Renal cortical epithelial cell (primary cell): ENCODE results near the gene BCL2. TPM values are rescaled to one million over a fixed set of nuclear protein-coding genes. Genes with fewer than 3 reads are reported as not detected.
"Not testable (repeated sequence)": the region's sequence is repeated elsewhere in the genome, so short reads cannot be mapped to it uniquely, and the experiment has no call there.

Experiments
- DNase-seq: peaks from one replicate; pipeline ENCODE4 v3.0.0-alpha.2; 2011; ENCODE audit warnings: low read depth
- total RNA-seq: library from RNA; depleted of rRNA; stranded (reverse); fragments of >200 nt; gene quantifications from 2 replicates; pipeline ENCODE4 v1.2.3, GENCODE V29; 2014

The BCL2 gene
- total RNA-seq, 1 donor from 2014 or later, result 30.2 TPM

DNA sequence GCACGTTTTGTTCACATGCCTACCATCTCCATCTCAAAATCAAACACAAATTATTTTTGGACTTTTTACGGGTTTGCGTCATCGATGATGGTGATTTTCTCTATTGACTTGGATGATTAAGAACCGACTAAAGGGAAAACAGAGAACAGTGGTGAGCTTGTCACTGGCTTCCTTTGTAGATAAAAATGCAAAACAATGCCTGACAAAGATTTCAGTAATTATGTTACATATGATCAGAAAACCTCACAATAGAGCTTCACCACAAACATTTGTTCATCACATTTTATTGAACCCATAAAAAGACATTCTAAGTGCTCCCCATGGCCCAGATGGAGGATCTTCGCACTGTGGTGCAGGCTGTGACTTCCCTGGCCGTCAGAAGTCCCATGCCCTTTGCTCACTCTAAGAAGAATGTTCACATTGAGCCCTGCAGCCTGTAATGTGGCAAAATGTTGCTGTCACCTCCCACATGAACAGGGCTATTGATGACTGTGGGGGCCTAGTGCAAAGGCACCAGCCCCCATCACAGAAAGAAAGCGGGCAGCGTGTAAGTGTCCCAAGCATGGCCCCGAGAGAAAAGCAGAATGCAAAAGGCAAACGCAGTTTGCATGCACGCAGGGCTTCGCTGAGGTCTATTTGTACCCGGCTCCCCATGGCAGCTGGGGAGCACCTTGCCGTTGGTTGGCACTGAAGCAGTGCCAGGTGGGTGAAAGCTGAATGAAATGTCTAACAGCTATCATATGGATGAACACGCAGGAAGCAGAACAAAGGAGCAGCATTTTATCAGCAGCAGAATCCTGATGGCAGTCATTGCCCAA, 60.6 kb downstream of the BCL2 start:
- DNase-seq, result no peak

DNA sequence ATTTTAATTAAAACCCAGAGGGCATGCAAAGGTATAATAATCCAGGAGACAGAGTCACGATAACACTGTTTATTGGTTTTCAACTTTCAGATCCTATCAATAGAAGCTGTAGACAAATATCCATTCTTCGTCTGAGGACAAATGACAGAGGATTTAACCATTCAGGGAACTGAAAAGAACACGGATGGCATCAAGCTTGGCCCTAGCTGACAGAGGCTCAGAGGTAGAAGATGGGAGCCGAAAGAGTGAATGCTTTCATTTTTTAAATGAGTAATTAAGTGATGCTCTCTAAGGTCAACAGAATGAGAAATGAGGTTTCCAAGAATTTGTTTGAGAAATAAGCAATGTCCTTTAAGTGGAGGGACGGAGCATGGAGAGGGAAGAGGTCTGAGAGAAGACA, 62.1 kb downstream of the BCL2 start:
- DNase-seq, result no peak

DNA sequence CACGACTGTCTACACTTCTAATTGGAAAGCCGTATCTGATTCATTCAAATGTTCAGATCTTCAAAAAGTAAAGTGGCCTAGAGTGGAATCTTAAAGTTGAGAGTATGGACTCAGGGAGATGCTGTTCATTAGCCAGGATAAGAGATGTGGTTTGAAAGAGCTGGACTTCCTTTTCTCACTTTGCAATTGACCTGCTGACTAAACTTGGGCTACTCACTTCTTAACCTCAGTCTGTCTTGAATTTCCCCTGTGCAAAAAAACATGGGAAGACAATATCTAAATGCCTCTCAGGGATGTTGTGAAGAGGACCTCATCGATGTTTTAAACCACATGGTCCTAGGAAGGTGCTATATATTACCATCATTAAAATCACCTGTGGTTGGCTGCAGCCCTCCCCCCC, 64.1 kb downstream of the BCL2 start:
- no peak for DNase-seq

DNA sequence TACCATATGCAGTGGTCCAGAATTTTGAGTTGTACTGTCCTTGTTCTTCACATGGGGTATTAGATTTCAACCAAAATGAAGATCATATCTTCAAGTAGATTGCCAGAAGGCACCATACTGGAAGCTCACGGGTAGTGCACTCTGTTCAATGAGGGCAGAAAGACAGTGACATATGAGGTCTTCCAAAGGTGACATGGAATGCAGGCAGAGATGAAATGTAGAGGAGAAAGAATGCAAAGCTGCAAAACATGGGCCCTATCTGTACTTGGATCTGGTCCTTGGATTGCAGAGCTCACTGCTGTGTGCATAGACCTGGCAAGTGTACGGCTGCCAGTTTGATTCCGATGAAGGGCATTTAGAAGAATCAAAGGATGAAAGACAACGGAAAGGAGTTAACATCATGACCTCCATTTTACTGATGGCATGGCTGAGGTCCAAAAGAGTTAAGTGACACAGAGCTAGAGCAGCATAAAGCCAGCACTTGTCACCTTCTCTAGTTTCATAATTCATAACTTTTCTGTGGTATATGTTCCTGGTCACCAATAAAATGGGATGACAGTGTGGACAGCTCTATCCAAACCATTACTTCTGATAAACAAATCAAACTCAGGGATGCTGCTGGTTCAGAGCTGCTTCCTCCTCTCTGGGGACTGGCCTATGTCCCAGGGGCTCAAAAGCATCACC, 64.7 kb downstream of the BCL2 start:
- no peak for DNase-seq

DNA sequence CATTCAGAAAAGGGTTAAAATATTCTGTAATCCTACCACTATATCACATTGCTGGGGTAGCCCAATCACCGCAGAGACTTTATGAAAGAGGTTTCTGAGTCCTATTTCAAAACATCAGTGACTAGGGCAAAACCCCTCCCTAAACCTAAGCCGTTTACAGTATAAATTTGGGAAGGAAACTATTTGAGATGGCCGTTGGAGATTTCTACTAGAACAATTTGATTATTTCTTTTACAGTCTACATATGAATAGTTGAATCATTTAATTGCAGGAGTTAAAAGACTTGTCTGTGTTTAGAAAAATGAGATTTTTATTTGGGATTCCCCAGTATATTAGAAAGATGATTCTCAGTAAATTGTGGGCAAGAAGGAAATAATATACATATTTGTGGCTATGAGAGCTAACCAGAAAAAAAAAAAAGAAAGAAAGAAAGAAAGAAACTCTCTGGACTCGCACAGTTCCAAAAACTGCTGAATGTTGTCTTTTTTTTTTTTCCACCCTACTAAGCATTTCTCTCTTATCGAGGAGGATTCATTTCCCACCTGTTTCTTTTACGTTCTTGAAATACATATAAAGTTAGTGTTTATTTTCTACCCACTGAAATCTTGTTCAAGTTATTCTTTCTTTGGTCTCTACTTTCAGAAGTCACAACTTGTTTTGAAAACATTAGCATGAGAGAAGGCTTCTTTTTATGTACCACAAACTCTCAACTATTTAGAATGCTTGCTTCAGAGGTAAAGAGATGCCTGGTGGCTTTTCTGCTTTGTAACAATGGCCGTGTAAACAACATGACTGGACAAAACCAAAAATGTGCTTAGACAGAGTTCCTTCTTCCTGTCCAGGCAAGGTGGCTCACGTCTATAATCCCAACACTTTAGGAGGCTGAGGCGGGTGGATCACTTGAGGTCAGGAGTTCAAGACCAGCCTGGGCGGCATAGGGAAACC, 65.9 kb downstream of the BCL2 start:
- DNase-seq, result peak; percentile 50

DNA sequence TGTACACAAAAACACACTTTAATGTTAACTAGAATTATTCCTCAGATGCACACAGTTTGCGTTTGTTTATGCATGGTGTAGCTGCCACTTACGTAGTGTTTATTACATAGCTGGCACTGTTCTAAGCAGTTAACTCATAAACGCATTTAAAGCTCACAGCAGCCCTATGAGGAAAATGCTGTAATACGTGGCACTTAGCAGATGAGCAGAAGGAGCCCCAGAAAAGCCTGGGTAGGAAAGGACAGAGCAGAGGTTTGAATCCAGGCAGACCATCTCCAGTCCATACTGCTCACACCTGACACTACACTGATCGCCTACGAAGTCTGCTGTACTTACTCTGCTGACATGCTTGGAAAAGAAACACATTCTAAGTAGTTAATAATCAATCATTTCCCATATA, 66.6 kb downstream of the BCL2 start:
- peak; percentile 49 for DNase-seq

DNA sequence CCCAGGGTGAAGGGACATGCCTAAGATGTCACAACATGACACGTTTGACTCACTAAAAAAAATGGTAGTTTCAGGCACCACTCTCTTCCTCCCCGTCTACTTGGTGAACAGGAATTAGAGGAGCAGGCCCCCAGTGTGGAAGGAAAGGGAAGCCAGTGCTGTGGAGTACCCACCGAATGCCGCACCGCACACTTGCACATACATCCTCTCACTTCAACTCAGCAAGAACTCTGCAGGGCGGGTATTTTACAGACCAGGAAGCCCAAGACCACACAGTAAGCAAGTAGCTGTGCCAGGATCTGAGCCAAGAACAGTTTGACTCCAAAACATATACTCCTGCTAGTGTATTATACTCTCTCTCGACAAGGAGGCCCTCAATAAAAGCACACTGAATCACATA, 69.8 kb downstream of the BCL2 start:
- DNase-seq, result no peak

DNA sequence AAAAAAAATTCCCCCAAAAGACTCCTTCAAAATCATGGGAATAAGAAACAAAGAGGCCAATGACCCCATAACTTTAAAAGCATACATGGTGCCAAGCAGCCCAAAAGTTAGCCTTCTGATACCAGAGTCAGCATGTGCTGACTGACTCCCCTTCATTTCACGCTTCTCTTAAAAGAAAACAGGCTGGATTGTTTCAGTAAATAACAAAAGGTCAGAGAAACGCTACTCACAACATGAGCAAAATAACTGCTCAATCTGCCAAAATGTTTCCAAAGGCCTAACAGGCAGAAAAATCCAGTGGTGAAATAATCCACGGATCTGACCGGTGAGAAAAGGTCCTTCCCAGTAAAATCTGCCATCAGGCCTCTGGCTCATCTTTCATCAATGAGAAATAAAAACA, 71.6 kb downstream of the BCL2 start:
- no peak for DNase-seq

DNA sequence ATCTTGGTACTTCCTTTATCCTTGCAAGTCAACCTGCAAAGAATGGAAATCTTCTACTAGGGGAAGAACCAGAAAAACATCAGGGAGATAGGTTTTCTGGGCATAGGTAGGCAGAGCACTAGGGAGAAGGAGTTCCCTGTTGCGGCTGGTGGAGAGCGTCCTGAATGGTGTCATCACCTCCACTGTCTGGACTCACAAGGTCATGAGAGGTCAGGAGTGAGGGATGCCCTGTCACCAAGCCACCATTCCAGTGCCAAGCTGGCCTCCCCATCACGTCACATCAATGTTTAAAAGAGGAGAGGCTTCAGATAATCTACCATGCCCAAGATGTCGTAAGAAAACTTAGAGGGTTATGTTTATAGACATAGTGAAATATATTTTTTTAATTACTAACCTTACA, 72.1 kb downstream of the BCL2 start:
- no peak for DNase-seq

DNA sequence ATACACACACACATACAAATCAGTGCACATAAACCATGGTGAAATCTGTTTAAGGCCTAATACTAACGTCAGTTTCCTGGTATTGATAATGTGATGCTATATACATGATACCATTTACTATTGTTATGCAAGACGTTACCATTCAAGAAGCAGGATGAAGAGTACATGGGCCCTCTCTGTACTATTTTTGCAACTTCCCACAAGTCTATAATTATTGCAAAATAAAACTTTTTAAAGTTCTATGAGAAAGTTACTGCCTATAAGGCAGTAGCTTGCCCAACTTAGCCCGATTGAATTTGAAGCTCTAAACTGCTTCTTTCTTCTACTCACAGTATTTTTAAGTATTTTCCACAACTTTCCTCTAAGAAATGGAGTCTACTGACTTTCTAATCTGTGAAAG, 74.0 kb downstream of the BCL2 start:
- DNase-seq, result no peak

DNA sequence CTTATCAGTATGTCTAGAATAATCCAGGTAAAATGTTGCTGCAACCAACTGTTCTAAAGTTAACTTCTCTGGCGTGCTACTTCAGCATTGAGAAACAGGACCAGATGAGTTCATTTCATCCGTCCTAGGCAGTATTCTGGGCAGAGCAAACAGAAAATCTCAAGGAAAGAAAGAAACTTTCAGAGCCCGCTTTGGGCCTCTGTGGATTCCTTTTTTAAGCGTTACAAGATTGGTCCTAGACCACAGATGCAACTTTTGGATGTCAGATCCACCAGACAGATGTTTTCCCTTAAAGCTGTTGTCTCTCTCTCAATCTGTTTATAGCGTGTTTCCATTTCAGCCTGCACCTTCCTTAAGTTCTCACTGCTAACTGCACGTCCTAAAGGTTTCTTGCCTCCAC, 75.0 kb downstream of the BCL2 start:
- DNase-seq, result no peak

DNA sequence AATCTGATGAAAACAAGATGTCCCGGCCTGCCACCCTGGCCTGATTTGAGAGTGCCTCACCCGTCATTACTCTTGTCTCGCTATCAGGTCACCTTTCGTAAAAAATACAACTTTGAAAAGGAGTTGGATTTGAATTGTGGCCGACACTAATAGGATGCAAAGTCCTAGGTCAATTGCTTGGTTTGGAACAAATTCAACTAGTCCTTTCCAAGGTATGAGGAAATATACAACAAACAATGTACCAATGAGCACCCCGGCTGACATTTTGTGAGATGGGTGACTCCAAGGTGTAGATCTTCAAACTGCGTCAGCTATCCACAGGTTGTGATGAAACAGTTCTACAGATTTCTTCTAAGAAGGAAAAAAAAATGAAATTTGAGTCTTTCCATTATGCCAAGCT, 77.8 kb downstream of the BCL2 start:
- peak; percentile 61 for DNase-seq

DNA sequence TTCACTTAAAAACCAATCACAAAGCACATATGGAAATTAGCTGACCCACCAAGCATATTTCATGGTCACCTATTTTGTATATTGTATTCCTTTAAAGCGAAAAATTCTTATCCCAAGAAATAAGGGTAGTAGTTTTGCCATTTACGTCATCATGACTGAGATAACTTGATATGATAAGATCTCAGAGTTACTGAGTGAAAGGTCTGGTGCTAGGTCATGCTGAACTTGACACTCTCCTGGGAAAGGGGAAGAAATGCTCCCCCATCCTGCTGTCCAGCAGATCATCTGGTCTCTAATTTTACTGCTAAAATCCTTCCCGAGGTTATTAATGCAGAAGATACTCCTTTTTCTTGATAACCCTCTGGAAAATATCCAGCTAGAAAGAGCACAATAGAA, 78.3 kb downstream of the BCL2 start:
- no peak for DNase-seq

DNA sequence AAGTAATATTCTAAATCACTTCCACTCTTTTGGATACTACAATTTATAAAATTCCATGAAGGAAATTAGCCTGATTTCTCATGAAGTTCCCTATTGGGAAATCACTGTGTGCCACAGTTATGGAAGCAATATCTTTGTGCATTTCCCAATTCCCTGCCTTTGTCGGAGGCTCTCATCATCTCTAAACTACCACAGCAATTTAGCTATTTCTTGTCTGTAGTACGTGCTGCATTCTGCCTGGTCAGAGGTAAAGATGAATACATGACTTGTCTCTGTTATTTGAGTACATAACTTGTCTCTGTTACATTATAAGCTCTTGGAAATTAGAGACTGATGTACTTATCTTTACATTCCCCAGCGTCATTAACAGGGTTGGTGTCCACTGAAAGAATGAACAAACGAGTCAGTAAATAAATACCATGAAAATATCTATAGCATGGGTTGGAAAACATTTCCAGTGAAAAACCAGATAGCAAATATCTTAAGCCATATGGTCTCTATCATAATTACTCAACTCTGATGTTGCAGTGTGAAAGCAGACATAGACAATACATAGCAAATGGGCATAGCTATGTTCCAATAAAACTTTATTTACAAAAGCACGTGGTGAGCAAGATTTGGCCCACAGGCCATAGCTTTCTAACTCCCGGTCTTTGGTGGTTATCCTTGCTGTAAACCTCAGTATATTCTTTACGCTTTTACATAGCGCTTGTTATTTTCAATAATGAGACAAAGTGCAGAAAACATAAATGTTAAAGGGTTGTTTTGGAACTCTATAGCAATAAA, 78.8 kb downstream of the BCL2 start:
- DNase-seq, result no peak

DNA sequence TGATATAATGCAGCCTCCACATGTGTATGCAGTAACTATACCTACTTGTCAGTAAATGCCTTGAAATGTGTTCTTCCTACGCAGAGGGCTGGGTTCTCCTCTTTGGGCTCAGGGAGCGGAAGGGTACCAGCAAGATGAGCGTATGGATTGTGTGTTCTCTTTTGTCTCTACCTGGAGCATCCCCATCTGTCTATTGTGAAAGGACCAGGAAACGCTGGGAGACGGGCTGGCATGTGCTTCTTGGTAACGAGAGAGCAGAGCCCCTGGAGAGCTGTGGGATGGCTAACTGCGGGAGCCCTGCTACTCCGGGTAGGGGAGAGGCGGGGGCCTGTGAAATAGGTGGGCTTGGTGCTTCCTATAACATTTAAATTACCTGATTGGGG, 80.9 kb downstream of the BCL2 start:
- DNase-seq, result no peak

DNA sequence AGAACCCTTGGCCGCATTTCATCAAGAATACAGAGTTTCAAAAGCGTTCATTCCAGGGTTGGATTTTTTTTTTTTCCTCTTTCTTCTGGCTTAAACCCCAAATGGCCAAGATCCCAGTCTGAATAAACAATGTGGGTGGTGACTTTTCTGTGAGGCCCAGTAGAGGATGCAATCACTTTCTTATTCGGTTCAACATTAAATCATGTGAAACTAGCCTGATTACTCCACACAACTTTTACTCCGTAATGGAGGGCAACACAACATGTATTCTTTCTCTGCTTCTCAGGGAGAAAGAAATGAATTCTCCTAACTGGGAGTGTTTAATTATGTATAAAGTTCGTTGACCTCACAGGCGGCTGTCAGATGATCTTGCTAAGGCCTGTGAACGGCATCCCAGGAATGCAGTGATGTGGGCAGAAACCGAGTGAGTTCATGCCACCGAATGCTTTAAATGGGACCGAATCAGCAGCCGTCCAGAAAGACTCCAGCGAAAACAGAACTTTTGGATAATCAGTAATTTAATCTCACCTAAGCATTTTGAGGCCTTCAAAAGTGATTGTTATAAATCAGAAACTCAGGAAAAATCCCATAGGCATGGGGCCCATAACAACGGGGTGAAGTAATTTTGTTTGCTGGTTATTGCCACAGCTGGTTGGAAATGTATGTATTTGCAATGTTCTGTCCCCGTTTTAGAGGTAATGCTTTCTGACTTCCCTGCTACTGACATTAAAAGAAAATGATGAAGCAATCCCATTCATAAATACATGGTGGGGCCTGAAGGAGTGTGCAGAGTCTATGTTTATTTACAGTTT, 81.5 kb downstream of the BCL2 start:
- peak; percentile 99 for DNase-seq

DNA sequence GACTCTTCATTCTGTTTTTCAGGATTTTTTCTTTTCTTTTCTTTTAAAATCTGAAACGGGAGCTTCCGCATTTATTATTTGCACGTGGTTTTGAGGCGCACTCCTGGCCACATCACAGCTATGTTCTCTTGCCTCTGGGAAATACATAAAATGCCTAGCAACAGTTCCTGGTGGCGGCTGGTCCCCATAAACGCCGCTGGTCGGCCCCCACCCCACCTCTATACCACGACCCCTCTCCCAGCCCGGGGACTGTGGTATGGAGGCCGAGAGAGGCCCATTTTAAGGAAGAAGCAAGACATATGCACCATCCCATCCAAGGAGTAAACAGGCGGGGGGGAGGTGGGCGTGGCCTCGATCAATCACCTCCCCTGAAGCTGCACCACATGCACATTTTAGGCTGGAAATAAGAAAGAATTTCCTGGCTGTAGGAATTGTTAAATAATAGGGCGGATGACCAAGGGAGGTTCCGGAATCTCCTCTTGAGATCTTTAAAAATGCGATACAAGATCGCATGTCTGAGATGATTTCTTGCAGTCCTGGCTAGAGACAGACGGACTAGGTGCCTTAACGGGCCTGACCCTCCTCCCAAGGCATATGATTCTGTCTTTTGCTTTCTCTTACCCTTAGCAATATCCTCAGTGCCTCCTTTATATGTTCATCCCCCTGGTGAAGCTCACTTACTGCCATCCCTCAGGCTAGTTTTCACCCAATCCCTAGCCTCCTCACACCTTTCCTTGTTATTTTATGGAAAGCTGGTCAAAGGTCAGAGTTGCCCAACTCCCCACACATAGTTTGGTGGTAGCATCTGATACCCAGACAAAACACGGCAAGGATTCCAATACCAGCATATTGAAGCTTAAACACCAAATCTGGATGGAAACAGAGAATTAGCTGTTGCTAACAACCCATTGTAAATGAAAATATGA, 82.4 kb downstream of the BCL2 start:
- peak; percentile 86 for DNase-seq

DNA sequence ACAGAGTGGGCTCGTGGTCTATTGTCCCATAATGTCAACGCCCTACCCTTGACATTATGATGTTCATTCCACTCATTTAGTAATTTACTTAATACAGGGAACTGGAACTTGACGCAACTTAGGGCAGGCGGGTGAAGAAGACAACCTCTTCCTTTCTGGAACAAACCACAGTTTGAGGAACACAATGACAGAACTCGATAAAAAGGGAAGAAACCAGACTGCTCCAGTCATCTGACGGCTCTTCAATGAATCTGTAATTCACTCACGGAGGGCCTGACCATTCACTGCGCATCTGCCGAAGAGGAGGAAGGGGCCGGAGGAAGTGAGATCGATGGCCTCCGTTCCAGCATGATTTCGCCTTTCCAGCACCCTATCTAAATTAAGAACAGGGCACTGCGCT, 83.2 kb downstream of the BCL2 start:
- no peak for DNase-seq

DNA sequence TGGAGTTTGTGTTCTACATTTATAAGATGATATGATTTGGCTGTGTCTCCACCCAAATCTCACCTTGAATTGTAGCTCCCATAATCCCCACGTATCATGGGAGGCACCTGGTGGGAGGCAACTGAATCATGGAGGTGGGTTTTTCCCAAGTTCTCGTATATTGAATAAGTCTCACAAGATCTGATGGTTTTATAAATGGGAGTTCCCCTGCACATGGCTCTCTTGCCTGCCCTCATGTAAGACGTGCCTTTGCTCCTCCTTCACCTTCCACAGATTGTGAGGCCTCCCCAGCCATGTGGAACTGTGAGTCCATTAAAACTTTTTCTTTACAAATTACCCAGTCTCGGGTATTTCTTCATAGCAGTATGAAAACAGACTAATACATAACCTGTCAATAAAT, 83.6 kb downstream of the BCL2 start:
- not testable (repeated sequence) for DNase-seq

DNA sequence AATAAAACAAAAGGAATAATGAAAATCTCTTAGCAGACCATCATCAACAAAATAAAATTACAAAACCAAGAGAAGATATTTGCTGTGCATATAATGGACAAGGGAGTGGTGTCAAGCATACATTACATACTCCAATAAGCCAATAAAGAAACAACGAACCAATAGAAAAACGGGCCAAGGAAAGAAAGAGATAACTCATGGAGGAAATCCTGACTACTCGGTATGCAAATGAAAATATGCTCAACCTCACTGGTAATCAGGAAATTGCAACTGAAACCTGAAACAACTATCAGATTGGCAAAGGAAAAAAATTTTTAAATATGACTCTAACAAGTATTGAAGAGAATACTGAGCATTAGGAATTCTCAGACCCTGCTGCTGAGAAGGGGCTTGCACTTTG, 84.7 kb downstream of the BCL2 start:
- DNase-seq, result no peak
